HG03196 (cell line): Measurements from ENCODE around the gene DHX36.

ENCODE experiments used
- ATAC-seq: cut with Tn5 transposase; IDR thresholded peaks from one replicate; pipeline ENCODE4 v1.9.1; 2021; ENCODE audit not compliant: unreplicated experiment

Gene DHX36

DNA sequence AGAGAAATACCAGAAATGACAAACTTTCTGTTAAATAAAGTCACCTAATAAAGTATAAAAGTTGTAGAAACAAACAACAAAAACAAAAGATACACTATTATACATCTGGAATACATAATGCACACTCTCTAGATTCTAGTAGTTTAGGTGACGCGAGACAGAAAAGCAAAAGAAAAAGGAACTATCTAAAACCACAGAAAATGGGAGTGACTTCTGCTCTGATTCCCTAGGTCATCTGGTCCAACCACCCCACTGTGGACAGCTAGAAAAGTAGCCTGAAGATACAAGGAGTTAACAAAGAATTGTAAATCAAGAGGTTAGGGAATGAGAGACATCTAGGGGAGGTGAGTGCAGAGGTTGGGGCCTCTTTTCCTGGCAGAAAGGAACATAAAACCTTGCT, 39.1 kb downstream of the DHX36 start:
- ATAC-seq: no peak

- no peak for ATAC-seq
Measured at GRCh38 chr3:154280161-154280560, 44.1 kb downstream of the DHX36 start.

DNA sequence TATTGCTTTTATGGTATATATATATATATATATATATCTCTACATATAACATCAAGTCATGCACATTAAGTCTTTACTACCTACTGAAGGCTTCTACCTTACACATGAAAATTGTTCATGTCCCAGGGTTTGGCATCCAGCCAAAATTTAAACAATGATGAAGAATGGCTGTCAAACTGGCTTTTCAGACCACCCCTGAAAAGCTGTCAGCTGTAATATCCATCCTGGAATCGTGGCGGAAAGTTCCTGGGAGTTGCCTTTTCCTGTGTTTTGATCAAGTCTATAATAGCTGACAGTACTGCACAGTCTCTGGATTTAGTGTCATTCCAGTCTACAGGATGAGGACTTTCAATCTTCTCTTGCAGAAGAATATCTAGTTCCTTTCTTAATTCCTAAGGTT, 48.3 kb downstream of the DHX36 start:
- ATAC-seq: no peak

- no peak for ATAC-seq
Measured at GRCh38 chr3:154275292-154275691, 49.0 kb downstream of the DHX36 start.

- no peak for ATAC-seq
Measured at GRCh38 chr3:154274348-154274747, 49.9 kb downstream of the DHX36 start.

DNA sequence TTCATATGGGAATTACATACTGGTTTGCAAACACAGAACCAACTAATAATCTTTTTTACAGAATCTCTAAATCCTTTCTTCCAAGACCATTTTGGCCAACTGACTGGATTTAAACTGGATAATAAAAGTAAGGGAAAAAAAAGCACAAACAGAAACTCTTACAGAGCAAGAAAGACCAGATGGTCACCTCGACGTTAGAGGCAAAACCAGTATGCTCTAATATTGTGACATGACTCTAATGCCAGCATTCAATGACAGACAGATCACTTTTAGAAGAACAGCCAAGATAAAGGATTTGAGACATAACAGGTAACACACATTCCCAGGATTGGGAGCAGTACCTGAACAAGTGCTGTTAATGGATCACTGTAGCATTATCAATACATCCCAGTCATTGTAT, 50.9 kb downstream of the DHX36 start:
- ATAC-seq: no peak

DNA sequence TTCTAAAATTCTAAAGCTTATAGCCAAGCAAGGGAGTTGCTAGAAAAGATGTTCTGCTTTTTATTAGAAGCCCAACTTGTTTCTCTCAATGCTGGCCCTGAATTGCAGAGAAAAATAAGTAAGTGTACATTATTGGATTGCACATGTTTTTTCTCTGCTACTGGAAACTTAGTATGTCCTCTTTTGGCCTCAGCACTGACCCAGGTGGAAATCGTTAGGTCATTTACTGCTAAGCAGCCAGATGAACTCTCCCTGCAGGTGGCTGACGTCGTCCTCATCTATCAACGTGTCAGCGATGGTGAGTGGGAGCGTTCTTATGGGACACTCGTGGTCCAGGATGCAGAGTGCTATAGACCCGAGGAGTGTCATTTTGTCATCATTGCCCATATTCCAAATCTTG, 69.8 kb downstream of the DHX36 start:
- ATAC-seq: no peak

DNA sequence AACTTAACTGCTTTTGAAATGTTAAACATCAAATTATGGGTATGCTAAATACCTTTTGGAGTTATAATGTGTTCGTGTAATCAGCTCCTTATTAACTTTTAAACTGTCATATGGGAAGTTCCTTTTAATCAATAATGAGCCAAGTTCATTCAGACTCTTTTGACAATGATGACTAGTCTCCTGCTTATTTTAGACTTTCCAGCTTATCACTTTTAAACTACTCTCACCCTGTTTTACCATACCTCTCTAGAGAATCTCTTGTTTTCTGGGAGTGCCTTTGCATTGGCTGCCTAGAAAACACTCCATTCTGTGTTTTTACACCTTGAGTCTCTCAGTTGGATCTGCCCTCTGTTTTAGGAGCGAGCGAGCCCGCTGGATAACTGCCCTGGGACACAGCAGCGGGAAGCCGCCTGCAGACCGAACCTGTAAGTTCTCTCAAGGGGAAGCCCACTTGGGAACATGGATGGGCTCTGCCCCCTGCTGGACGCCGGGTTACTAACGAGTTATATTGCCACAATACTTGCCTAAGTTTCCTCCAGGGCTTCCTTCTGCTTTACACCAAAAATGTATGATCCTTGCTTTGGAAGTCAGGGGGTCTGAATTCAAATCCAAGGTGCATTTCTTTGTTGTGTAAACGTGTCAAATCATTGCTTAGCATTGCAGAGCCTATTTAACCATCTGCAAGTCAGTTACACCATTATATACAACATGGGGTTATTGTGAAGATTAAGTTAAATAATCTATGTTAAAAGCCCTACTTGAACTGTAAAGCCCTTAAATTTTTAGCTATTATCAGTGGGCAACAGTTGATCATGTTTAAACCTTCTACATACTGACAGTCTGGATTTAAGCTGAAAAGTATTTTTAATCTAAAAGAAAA, 71.3 kb downstream of the DHX36 start:
- peak; percentile 88 for ATAC-seq

DNA sequence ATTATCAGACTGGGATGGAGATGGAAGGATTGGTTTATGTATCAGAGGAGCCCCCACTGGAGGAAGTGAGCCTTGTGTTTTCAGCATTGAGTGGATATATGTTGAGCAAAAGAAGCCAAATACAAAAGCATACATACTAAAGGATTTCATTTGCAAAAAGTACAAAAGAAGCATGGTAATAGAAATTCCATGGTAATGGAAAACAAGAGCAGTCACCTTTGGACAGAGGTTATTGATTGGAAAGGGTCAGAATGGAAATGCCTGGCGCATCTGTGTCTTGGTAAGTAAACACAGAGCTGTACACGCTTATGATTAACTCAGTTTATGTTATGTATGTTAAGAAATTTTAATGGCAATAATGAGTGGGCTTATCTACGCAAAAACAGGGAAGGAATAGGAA, 72.7 kb downstream of the DHX36 start:
- ATAC-seq: no peak

- no peak for ATAC-seq
Measured at GRCh38 chr3:154250291-154250690, 74.0 kb downstream of the DHX36 start.

DNA sequence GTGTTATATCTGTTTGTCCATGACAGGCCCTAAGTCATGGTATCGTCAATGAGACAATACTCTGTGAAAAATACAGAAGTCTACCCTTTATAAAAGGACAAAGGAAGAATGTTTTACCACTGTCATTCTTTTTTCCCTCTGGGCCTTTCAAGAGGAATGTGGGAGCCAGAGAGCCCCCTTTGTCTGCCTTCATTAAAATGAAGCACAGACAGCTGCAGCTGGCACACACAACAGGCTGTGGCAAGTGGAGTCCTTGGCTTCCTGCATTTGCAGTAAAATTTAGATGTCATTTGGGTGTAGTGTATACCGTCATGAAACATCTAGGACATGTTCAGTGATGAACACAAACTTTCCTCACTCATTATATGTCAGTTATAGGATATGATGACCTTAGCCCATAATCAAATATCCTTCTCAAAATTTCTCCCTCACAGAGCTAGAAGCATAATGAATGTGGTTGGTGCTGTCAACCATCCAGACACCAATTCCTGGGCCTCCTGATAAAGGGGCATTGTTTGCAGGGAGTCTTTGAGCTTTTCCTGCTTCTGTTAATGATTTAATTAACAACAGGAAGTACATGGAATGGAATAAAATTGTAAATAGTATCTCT, 76.4 kb downstream of the DHX36 start:
- no peak for ATAC-seq

DNA sequence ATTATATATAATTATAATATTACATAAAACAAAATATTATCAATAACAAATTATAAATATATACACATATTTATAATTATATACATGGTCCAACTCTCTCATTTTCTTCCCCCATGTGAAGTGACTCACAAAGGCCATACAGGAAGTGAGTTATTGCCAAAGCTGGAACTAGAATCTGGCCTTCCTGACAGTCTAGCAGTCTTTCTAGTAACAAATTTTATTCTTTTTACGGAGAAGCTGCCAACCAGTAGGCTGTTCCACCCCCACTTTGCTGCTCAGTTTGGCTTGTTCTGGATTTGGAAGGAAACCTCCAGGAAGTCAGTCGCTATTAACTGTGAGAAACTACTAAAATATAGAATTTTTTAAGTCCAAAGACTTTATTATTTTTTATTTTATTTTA, 79.6 kb downstream of the DHX36 start:
- no peak for ATAC-seq

DNA sequence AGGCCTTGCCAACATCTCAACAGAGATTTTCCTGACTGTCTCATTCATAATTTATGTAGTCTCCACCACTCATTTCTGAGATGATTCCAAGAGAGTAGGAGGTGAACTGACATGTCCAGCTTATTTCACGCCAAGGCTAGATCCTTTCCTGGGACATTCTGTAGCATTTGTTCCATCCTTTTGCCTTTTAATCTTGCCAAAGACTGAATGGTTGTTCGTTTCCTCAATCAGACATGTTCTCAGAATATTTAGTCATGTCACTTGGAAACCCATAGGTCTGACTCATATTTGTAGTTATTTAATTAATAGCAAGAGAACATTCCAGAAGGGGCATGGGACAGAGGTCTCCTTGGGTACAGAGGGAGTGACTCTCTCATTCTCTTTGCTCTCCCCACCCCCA, 80.9 kb downstream of the DHX36 start:
- ATAC-seq: no peak

- ATAC-seq: no peak
Measured at GRCh38 chr3:154242766-154243165, 81.5 kb downstream of the DHX36 start.

- no peak for ATAC-seq
Measured at GRCh38 chr3:154241496-154241895, 82.8 kb downstream of the DHX36 start.

DNA sequence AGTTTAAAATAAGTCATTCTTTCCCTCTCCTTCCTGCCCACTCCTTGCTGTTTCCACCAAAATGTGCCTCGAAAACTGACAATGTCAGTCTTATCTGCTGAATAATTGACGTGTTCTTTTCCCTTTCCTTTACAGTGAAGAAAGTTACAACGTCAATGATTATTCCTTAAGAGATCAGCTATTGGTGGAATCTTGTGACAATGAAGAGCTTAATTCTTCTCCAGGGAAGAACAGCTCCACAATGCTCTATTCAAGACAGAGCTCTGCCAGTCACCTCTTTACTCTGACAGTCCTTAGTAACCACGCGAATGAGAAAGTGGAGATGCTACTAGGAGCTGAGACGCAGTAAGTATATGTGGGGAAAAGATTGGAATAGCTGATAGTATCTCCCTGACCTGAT, 84.1 kb downstream of the DHX36 start:
- ATAC-seq: no peak

DNA sequence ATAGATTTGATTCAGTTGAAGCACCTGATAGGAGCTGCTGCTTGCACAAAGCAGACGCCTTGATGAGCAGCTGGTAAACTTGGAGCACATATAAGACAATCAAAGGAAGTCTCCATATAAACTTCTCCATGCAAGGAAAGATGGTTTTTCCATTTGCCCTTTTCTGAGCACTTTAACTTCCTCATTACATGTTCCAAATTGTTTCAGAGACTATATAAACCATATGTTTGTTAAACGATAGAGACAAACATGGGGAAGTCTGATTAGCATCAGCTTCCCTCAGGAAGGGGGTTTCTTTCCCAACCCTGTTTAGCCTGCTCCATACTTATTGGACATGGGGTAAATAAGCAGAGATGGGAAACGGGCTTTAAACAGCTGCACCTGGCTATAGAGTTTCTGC, 88.0 kb downstream of the DHX36 start:
- ATAC-seq: no peak

DNA sequence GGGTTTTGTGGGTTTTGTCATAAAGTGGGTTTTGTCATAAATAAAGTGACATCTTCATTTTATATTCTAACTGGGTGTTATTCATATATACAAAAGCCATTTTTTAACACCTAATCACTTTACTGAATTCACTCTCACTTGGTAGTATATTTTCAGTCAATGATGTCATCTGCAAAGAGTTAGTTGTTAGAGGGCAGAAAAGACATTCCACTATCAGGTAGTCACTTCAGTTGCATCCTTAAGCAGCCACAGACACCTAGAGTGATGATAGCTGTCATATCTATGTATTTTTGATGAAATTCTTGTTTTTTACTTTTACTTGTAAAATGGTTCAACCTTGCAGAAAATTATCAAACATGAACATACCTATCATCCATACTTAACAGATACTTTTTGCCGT, 89.0 kb downstream of the DHX36 start:
- ATAC-seq: no peak

- no peak for ATAC-seq
Measured at GRCh38 chr3:154229217-154229590, 95.1 kb downstream of the DHX36 start.

DNA sequence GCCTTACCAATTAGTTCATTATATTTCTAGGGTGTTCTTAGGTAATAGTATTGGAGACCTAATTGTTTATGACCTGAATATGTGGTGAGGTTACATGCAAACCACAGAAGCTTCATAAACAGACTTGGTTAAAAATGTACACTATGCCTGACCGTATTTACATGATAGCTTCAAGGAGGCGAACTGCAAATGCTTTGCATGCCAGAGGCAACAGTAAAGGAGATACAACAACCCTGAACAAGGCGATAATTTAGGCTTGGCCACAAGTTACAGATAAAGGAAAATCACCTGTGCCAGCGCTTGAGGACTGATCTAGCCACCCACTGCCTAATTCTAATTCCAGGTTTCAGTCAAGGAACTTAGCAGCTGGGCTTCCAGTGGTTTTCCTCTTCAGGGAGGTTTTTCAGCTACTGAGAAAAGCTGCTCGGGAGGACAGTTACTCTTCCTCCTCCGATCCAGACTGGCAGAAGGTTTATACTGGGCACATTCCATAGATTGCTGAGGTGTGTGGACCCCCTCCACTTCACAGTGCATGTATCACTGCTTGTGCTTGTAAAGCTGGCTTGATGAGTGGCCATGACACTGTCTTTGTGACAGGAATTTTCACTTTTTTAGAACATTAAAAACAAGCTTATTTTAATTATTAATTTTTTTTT, 95.6 kb downstream of the DHX36 start:
- no peak for ATAC-seq

GRCh38 chr3:154227531-154227930, 96.8 kb downstream of the DHX36 start:
- ATAC-seq: no peak

- ATAC-seq: no peak
Measured at GRCh38 chr3:154225536-154225935, 98.8 kb downstream of the DHX36 start.
